ENCODE measurements around the gene UTY. TPM values are rescaled to one million over a fixed set of nuclear protein-coding genes. Genes with fewer than 3 reads are reported as not detected.

Gene UTY
- total RNA-seq, 1 donor from 2014 or later, result 31.9 TPM

GRCh38 chrY:13445566-13445965, 34.3 kb downstream of the UTY start:
- H3K27ac ChIP-seq, result no peak overlapping the region
- no peaks in the 10 kb centered on the region for H3K9me3 ChIP-seq
- peaks cover 10% of the 10 kb centered on the region for H3K36me3 ChIP-seq
- H3K27me3 ChIP-seq, result no peaks in the 10 kb centered on the region
- H3K4me1 ChIP-seq, result no peaks in the 10 kb centered on the region
- DNase-seq, result no peak
- no peak overlapping the region for H3K4me3 ChIP-seq
- intact Hi-C loops (cut with DNase I), result no loop called here
- no peak for TF ChIP-seq CTCF (IDR thresholded peaks at IDR 0.05)
- ATAC-seq, result no peak

GRCh38 chrY:13443146-13443545, 36.7 kb downstream of the UTY start:
- H3K36me3 ChIP-seq, result peaks cover 9% of the 10 kb centered on the region
- no peak for ATAC-seq
- H3K27me3 ChIP-seq, result no peaks in the 10 kb centered on the region
- no peak overlapping the region for H3K27ac ChIP-seq
- DNase-seq, result no peak
- H3K4me1 ChIP-seq, result no peaks in the 10 kb centered on the region
- H3K9me3 ChIP-seq, result no peaks in the 10 kb centered on the region
- TF ChIP-seq CTCF (IDR thresholded peaks at IDR 0.05), result no peak
- intact Hi-C loops (cut with DNase I), result no loop called here
- H3K4me3 ChIP-seq, result no peak overlapping the region

- DNase-seq, result no peak
- intact Hi-C loops (cut with DNase I), result no loop called here
- no peak overlapping the region for H3K27ac ChIP-seq
- no peak overlapping the region for H3K4me3 ChIP-seq
- no peak for TF ChIP-seq CTCF (IDR thresholded peaks at IDR 0.05)
- no peaks in the 10 kb centered on the region for H3K4me1 ChIP-seq
- H3K9me3 ChIP-seq, result no peaks in the 10 kb centered on the region
- no peaks in the 10 kb centered on the region for H3K27me3 ChIP-seq
- ATAC-seq, result no peak
- H3K36me3 ChIP-seq, result no peaks in the 10 kb centered on the region
Measured at GRCh38 chrY:13440811-13441210, 39.0 kb downstream of the UTY start.

GRCh38 chrY:13435968-13436937, 43.6 kb downstream of the UTY start:
- Histone ChIP-seq H3K36me3 (no peaks in the 10 kb centered on the region), H3K4me1 (no peaks in the 10 kb centered on the region), H3K4me3 (peak overlapping the region; percentile 36), H3K27ac (peak overlapping the region; percentile 47), H3K27me3 (no peaks in the 10 kb centered on the region), H3K9me3 (no peaks in the 10 kb centered on the region)
- DNase-seq (peak; percentile 66), ATAC-seq (peak; percentile 97)
- peak; percentile 45 for TF ChIP-seq CTCF (IDR thresholded peaks at IDR 0.05)
- intact Hi-C loops (cut with DNase I), result no loop called here

GRCh38 chrY:13435206-13435967, 44.4 kb downstream of the UTY start:
- ATAC-seq (no peak), DNase-seq (no peak)
- peak overlapping the region; percentile 47 for H3K27ac ChIP-seq
- H3K4me3 ChIP-seq, result peak overlapping the region; percentile 36
- H3K36me3 ChIP-seq, result no peaks in the 10 kb centered on the region
- TF ChIP-seq CTCF (IDR thresholded peaks at IDR 0.05), result no peak
- H3K4me1 ChIP-seq, result no peaks in the 10 kb centered on the region
- H3K27me3 ChIP-seq, result no peaks in the 10 kb centered on the region
- intact Hi-C loops (cut with DNase I), result no loop called here
- peaks cover 1% of the 10 kb centered on the region for H3K9me3 ChIP-seq

Data from upper lobe of right lung (tissue), 1 donor.